Measurements from ENCODE around the gene ADK. TPM values are rescaled to one million over a fixed set of nuclear protein-coding genes. Genes with fewer than 3 reads are reported as not detected.
A peak's percentile ranks its signal among the peaks of the same experiment; 100 is the strongest.
"Not testable (repeated sequence)": the region's sequence is repeated elsewhere in the genome, so short reads cannot be mapped to it uniquely, and the experiment has no call there.

The ADK gene
- total and polyA plus RNA-seq, 2 donors (not counting 3 experiments of a cell fraction or from before 2014, with no cell fraction given): 11.7 to 46.5 TPM

GRCh38 chr10:74453169-74453568, 302.1 kb downstream of the ADK start:
- no peaks in the 10 kb centered on the region for H3K36me3 ChIP-seq (ENCODE audit: control insufficient read depth in 2 of 2, extremely low read depth in 1 of 2, insufficient read depth in 2 of 2, low read length in 2 of 2)
- POLR2A ChIA-PET: no interaction called here
- no peaks in the 10 kb centered on the region for H3K4me1 ChIP-seq (ENCODE audit: control insufficient read depth, extremely low read depth, insufficient read depth, low read length)
- no TSS peak for BruUV-seq (replicated peaks)
- dilution Hi-C loops (cut with MboI; ENCODE audit: extremely low pct_ligation_motif_present, low sequenced_read_pairs): no loop called here
- no peaks in the 10 kb centered on the region for H4K20me1 ChIP-seq (replicated peaks; ENCODE audit: control insufficient read depth, extremely low read depth, insufficient read depth, low read length)
- CTCF ChIA-PET: interaction anchor here (1.2 to 1.3 kb wide), 4 partner anchors 9 to 112 kb away, joined by 3 to 7 read pairs (median 4); no protein-coding TSS in a partner anchor
- TF ChIP-seq MAX (IDR thresholded peaks at IDR 0.05; ENCODE audit: insufficient read depth, insufficient read length) (no peak), GATA2 (IDR thresholded peaks at IDR 0.05; ENCODE audit: insufficient read depth, insufficient read length, low read depth, low read length) (no peak), CTCF (IDR thresholded peaks at IDR 0.05; ENCODE audit: extremely low read depth in 1 of 2, insufficient read depth in 1 of 2, low read depth in 1 of 2, low read length in 2 of 2) (no peak), EZH2 (IDR thresholded peaks at IDR 0.05; ENCODE audit: borderline replicate concordance, low read depth, low read length, severe bottlenecking) (no peak), POLR2AphosphoS5 (IDR thresholded peaks at IDR 0.05; ENCODE audit: insufficient read depth, low read depth, low read length) (no peak), MYC (IDR thresholded peaks at IDR 0.05; ENCODE audit: low read depth, low read length) (no peak), POLR2A (IDR thresholded peaks at IDR 0.05; ENCODE audit: low read depth, low read length) (no peak), JUN (IDR thresholded peaks at IDR 0.05; ENCODE audit: borderline replicate concordance, insufficient read depth, insufficient read length, low read depth) (no peak), FOS (IDR thresholded peaks at IDR 0.05; ENCODE audit: borderline replicate concordance, insufficient read depth, low read length) (no peak)
- FAIRE-seq (no peak), DNase-seq (ENCODE audit: low read depth, low spot score) (peak; percentile 10)
- H3K79me2 ChIP-seq (ENCODE audit: control insufficient read depth, insufficient read depth, low read length): peaks cover 2% of the 10 kb centered on the region
- no peaks in the 10 kb centered on the region for H3K9me1 ChIP-seq (replicated peaks; ENCODE audit: control insufficient read depth, extremely low read depth, insufficient read depth, low read length)
- H3K27ac ChIP-seq (ENCODE audit: insufficient read depth, low read depth, low read length): no peak overlapping the region
- intact Hi-C loops (cut with micrococcal nuclease): no loop called here
- no peak overlapping the region for H3K9ac ChIP-seq (replicated peaks; ENCODE audit: extremely low read depth, insufficient read depth, low read length)
- no peaks in the 10 kb centered on the region for H3K9me3 ChIP-seq (replicated peaks; ENCODE audit: control insufficient read depth, insufficient read depth, low read length)
- no peak overlapping the region for H3K4me3 ChIP-seq (replicated peaks in 1 of 3; ENCODE audit: insufficient read depth in 1 of 3, low read depth in 1 of 3, low read length in 3 of 3)
- no peaks in the 10 kb centered on the region for H3K27me3 ChIP-seq (ENCODE audit: control insufficient read depth in 2 of 2, insufficient read depth in 2 of 2, low read length in 2 of 2)
- H3K4me2 ChIP-seq (ENCODE audit: insufficient read depth, low read length): no peak overlapping the region
- no peak overlapping the region for H2AFZ ChIP-seq (ENCODE audit: low read depth, low read length)

GRCh38 chr10:74457478-74457877, 306.5 kb downstream of the ADK start:
- DNase-seq (ENCODE audit: low read depth, low spot score); CTCF ChIA-PET; H3K36me3 ChIP-seq (ENCODE audit: control insufficient read depth in 2 of 2, extremely low read depth in 1 of 2, insufficient read depth in 2 of 2, low read length in 2 of 2); POLR2A ChIA-PET; H3K4me3 ChIP-seq (replicated peaks in 1 of 3; ENCODE audit: insufficient read depth in 1 of 3, low read depth in 1 of 3, low read length in 3 of 3); H3K4me2 ChIP-seq (ENCODE audit: insufficient read depth, low read length); BruUV-seq (replicated peaks); H3K9me1 ChIP-seq (replicated peaks; ENCODE audit: control insufficient read depth, extremely low read depth, insufficient read depth, low read length); H3K79me2 ChIP-seq (ENCODE audit: control insufficient read depth, insufficient read depth, low read length); intact Hi-C loops (cut with micrococcal nuclease); H4K20me1 ChIP-seq (replicated peaks; ENCODE audit: control insufficient read depth, extremely low read depth, insufficient read depth, low read length); FAIRE-seq; H3K27me3 ChIP-seq (ENCODE audit: control insufficient read depth in 2 of 2, insufficient read depth in 2 of 2, low read length in 2 of 2); H3K9ac ChIP-seq (replicated peaks; ENCODE audit: extremely low read depth, insufficient read depth, low read length); H2AFZ ChIP-seq (ENCODE audit: low read depth, low read length); dilution Hi-C loops (cut with MboI; ENCODE audit: extremely low pct_ligation_motif_present, low sequenced_read_pairs); H3K9me3 ChIP-seq (replicated peaks; ENCODE audit: control insufficient read depth, insufficient read depth, low read length); H3K27ac ChIP-seq (ENCODE audit: insufficient read depth, low read depth, low read length): not testable (repeated sequence)
- H3K4me1 ChIP-seq (ENCODE audit: control insufficient read depth, extremely low read depth, insufficient read depth, low read length): peaks cover 13% of the 10 kb centered on the region

Data from endothelial cell of umbilical vein (primary cell).